Mucosa of descending colon (tissue), 3 donors: ENCODE measurements around the gene CALML4. TPM values are rescaled to one million over a fixed set of nuclear protein-coding genes. Genes with fewer than 3 reads are reported as not detected.

ENCODE experiments used
- ATAC-seq: fragments of 200-7000 bp; cut with Tn5 transposase; one replicate; pipeline ENCODE4 v1.9.1; 2020; ENCODE audit warnings: mild to moderate bottlenecking, moderate library complexity
- DNase-seq, 3 donors: peaks; one replicate each; pipeline ENCODE4 v3.0.0-alpha.2; 2020
- H3K36me3 ChIP-seq: fragments of 200-600 bp; one replicate; pipeline ENCODE4 v1.8.0; 2021; ENCODE audit warnings: low read depth, mild to moderate bottlenecking
- H3K4me1 ChIP-seq: fragments of 200-600 bp; one replicate; pipeline ENCODE4 v1.8.0; 2021; ENCODE audit warnings: low read depth, mild to moderate bottlenecking
- H3K4me3 ChIP-seq: fragments of 200-600 bp; one replicate; pipeline ENCODE4 v1.8.0; 2021; ENCODE audit warnings: mild to moderate bottlenecking
- H3K9me3 ChIP-seq: fragments of 200-600 bp; one replicate; pipeline ENCODE4 v1.8.0; 2021; ENCODE audit warnings: mild to moderate bottlenecking
- CTCF ChIP-seq: fragments of 200-600 bp; IDR thresholded peaks from one replicate; pipeline ENCODE4 v1.8.0; 2022; ENCODE audit warnings: antibody characterized with exemption, mild to moderate bottlenecking
- intact Hi-C, 2 donors: fragments of 100-400 bp; cut with DNase I in 1 of 2; cut with micrococcal nuclease in 1 of 2; formaldehyde crosslinking; loops; one replicate each; pipeline versions ENCODE4 v1.11.0 to v1.11.1; 2022; cut with DNase I, micrococcal nuclease
- long read RNA-seq, 2 donors: library from polyadenylated mRNA; unstranded; transcript quantifications; one replicate each; pipeline ENCODE4 v2.0.0, GENCODE V29; 2019 to 2021
- total RNA-seq, 3 donors: library from RNA; stranded (reverse); fragmentation: NEBNext Ultra II Directional in 2 of 3; extraction: Animal tissue kit (Norgen Biotek cat#: 25700) in 2 of 3; gene quantifications; one replicate each; pipeline versions ENCODE4 v1.2.1 to v1.2.4, GENCODE V29; 2021 to 2023
- donor health status: DM: no; HTN: no; CAD: no; lungs with moderate emphysema.
- donor health status: DM: no; HTN: no; CAD: no.
- donor health status: DM: no; HTN: yes; CAD: no.

Gene CALML4, protein sequence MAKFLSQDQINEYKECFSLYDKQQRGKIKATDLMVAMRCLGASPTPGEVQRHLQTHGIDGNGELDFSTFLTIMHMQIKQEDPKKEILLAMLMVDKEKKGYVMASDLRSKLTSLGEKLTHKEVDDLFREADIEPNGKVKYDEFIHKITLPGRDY
- total RNA-seq: 100 to 1,000 TPM in 1 of 3 donors, 10 to 100 TPM in 2; 50.8 to 122 (median 98.1) TPM
- long read RNA-seq, donor 1, full-length matches to known transcripts: 40 of 55 reads
- long read RNA-seq, donor 1, partial matches to known transcripts: 9 of 55 reads
- long read RNA-seq, donor 1, other reads (novel, unspliced or antisense): 6 of 55 reads
- long read RNA-seq, donor 2, full-length matches to known transcripts: 174 of 188 reads
- long read RNA-seq, donor 2, partial matches to known transcripts: 11 of 188 reads
- long read RNA-seq, donor 2, other reads (novel, unspliced or antisense): 3 of 188 reads

DNA sequence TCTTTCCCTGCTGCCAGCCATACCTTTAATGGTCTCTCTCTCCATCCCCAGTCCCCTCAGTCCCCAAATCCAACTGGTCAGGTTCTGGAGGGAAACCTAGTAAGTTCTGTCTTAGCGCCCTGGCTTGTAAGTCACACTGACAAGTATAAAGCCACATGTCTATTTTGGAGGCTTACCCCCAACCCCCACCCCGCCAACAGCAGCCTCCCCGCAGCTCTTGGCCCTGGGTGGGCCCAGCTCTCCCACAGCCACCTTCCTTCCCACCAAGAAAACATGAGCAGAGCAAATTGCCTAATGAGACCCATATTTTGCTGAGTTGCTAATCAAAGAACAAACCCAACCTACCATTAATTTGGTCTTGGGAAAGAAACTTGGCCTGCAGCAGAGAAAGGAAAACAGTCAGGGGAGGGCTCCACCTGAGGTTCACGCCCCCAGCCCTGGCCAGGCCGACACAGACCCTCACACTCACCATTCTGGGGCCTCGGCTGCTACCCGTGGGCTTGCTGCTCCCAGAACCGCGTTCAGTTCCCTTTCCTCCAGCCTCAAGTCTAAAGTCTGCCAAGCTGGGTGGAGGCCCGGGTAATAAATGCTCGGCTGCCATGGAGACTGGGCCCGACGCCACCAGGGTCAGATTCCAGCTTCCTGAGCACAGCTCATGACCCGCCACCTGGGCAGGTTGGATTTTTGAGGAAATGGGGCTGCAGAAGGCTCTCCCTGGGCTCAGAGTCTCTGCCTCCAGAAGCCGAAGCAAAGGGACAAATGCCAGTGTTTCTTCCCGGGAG, at the start of gene CALML4:
Gene CALML4 (minus strand): TSS at position 557 of the 782 bp plus-strand sequence. CDS start 85 bp downstream, at position 472.
- no peak for TF ChIP-seq CTCF
- peaks cover 7% of the 10 kb centered on the region for H3K4me1 ChIP-seq
- peak within 1 kb of the TSS; percentile 0 for H3K4me3 ChIP-seq
- no peaks in the 10 kb centered on the region for H3K9me3 ChIP-seq
- peak; percentile 93 to 94 (median 93) for DNase-seq
- H3K36me3 ChIP-seq: no peaks in the 10 kb centered on the region
- ATAC-seq: peak; percentile 86
- intact Hi-C loops: no loop called here

DNA sequence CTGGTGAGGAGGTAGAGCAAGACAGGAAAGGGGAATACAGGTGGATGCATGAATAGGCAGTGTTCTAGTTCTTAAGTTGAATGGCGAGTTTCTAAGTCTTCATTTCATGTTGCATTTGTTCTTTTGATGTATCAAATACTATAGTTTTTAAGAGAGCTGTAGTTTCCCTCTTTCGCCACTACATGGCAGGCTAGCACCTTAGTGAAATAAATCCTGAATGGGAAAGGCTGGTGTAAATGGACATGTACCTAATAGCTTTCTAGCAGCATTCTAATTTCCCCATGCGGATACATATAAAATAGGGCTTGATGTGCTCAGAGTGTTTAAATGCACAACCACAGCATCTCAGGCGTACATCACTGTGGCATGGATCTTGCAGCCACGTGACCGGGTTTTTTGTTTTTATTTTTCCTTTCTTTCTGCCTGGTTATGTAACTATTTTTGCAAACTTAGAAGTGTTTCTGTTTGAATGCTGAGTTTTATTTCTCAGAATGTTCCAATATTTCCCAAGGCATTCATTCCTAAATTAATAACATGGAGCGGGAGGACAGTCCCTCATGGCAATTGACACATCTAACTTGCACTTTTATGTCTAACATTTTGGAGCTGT, 47.9 kb upstream of the CALML4 start:
- Histone ChIP-seq H3K4me1 (peaks cover 3% of the 10 kb centered on the region), H3K9me3 (no peaks in the 10 kb centered on the region), H3K36me3 (no peaks in the 10 kb centered on the region), H3K4me3 (no peak overlapping the region)
- ATAC-seq (peak; percentile 61), DNase-seq (peak in 1 of 3 donors; percentile 70)
- peak; percentile 78 for TF ChIP-seq CTCF
- intact Hi-C loops: loop anchor here in 1 of 2 donors (5.0 kb wide), 1 partner anchor 54 kb away; no protein-coding TSS in a partner anchor

GRCh38 chr15:68249058-68249713, 44.1 kb upstream of the CALML4 start:
- intact Hi-C loops: no loop called here
- Histone ChIP-seq H3K36me3 (no peaks in the 10 kb centered on the region), H3K4me1 (no peaks in the 10 kb centered on the region), H3K4me3 (no peak overlapping the region), H3K9me3 (peaks cover 10% of the 10 kb centered on the region)
- TF ChIP-seq CTCF: no peak
- DNase-seq: no peak
- no peak for ATAC-seq

- no peak for ATAC-seq
- TF ChIP-seq CTCF: no peak
- H3K36me3 ChIP-seq: no peaks in the 10 kb centered on the region
- intact Hi-C loops: no loop called here
- H3K4me1 ChIP-seq: no peaks in the 10 kb centered on the region
- no peak for DNase-seq
- H3K4me3 ChIP-seq: no peak overlapping the region
- peaks cover 15% of the 10 kb centered on the region for H3K9me3 ChIP-seq
Measured at GRCh38 chr15:68244235-68244634, 39.1 kb upstream of the CALML4 start.
